Endodermal cell (in vitro differentiated cells): Measurements from ENCODE around the gene SEPTIN10. TPM values are rescaled to one million over a fixed set of nuclear protein-coding genes. Genes with fewer than 3 reads are reported as not detected.

ENCODE experiments used
- DNase-seq: peaks from one replicate; pipeline ENCODE4 v3.0.0-alpha.2; 2017
- H3K27ac ChIP-seq: 2 replicates; pipeline ENCODE4 v1.5.1; 2013; ENCODE audit warnings: mild to moderate bottlenecking, low read depth, low read length, moderate library complexity
- H3K27me3 ChIP-seq: 2 replicates; pipeline ENCODE4 v1.6.1; 2013; ENCODE audit warnings: mild to moderate bottlenecking, low read length, moderate library complexity; ENCODE audit not compliant: insufficient read depth, control insufficient read depth, poor library complexity, severe bottlenecking
- H3K36me3 ChIP-seq: 2 replicates; pipeline ENCODE4 v1.7.0; 2013; ENCODE audit warnings: mild to moderate bottlenecking, low read length, moderate library complexity; ENCODE audit not compliant: control insufficient read depth, insufficient read depth
- H3K4me1 ChIP-seq: one replicate; pipeline ENCODE4 v1.7.0; 2013; ENCODE audit warnings: low read length; ENCODE audit not compliant: control insufficient read depth, insufficient read depth
- H3K4me3 ChIP-seq: 2 replicates; pipeline ENCODE4 v1.5.1; 2013; ENCODE audit warnings: mild to moderate bottlenecking, low read length, moderate library complexity
- H3K9ac ChIP-seq: 2 replicates; pipeline ENCODE4 v1.6.1; 2013; ENCODE audit warnings: mild to moderate bottlenecking, low read length, moderate library complexity; ENCODE audit not compliant: poor library complexity, severe bottlenecking; ENCODE audit errors: extremely low read depth
- H3K9me3 ChIP-seq: 2 replicates; pipeline ENCODE4 v1.6.1; 2013; ENCODE audit warnings: mild to moderate bottlenecking, low read length, moderate library complexity; ENCODE audit not compliant: control insufficient read depth
- H3K27ac Mint-ChIP-seq: 2 replicates; pipeline ENCODE4 v1.8.0; 2020; ENCODE audit warnings: mixed read lengths
- H3K27me3 Mint-ChIP-seq: 2 replicates; pipeline ENCODE4 v1.8.0; 2021; ENCODE audit warnings: mild to moderate bottlenecking, mixed read lengths; ENCODE audit not compliant: insufficient read depth
- H3K36me3 Mint-ChIP-seq: 2 replicates; pipeline ENCODE4 v1.8.0; 2020; ENCODE audit warnings: low read depth, mixed read lengths
- H3K4me1 Mint-ChIP-seq: 2 replicates; pipeline ENCODE4 v1.8.0; 2020; ENCODE audit warnings: mixed read lengths
- H3K4me3 Mint-ChIP-seq: 2 replicates; pipeline ENCODE4 v1.8.0; 2020; ENCODE audit warnings: mild to moderate bottlenecking, moderate library complexity, mixed read lengths
- H3K9me3 Mint-ChIP-seq: 2 replicates; pipeline ENCODE4 v1.8.0; 2020; ENCODE audit warnings: mild to moderate bottlenecking, mixed read lengths
- CTCF ChIP-seq: fragments of 200-600 bp; sonication (generic); conservative IDR thresholded peaks from 2 replicates; pipeline ENCODE4 v1.5.0; 2021; ENCODE audit warnings: antibody characterized with exemption, mild to moderate bottlenecking
- WGBS, 2 experiments: methylation state at CpG; one replicate each; pipeline versions ENCODE4 v1.1.5 to v1.1.7; 2013; ENCODE audit warnings: missing lambda C conversion rate in 2 of 2, mixed read lengths in 1 of 2; ENCODE audit not compliant: insufficient coverage in 1 of 2, insufficient read length in 1 of 2; 5-methylcytosine and 5-hydroxymethylcytosine counted together
- total RNA-seq, 2 donors: library from RNA; stranded (reverse); fragmentation: NEBNext Ultra II Directional in 1 of 2; extraction: Animal tissue kit (Norgen Biotek cat#: 25700) in 1 of 2; gene quantifications; 2 replicates in 1 of 2; 3 replicates in 1 of 2; pipeline ENCODE4 v1.2.1, GENCODE V29; 2021

The SEPTIN10 gene
- total RNA-seq, 2 donors from 2014 or later = 103 to 120 TPM

- no peak for TF ChIP-seq CTCF
- H3K4me1 Mint-ChIP-seq = no peaks in the 10 kb centered on the region
- no peak overlapping the region for H3K4me3 ChIP-seq
- no peaks in the 10 kb centered on the region for H3K36me3 Mint-ChIP-seq
- H3K9ac ChIP-seq = no peak overlapping the region
- no peaks in the 10 kb centered on the region for H3K9me3 ChIP-seq
- H3K9me3 Mint-ChIP-seq = no peaks in the 10 kb centered on the region
- WGBS, 2 experiments = 95 to 100% methylated on average over 4 to 9 of the region's 9 CpGs
- H3K4me1 ChIP-seq = no peaks in the 10 kb centered on the region
- no peaks in the 10 kb centered on the region for H3K27me3 ChIP-seq
- H3K36me3 ChIP-seq = no peaks in the 10 kb centered on the region
- no peak overlapping the region for H3K27ac ChIP-seq
- H3K27ac Mint-ChIP-seq = no peak overlapping the region
- DNase-seq = no peak
- H3K27me3 Mint-ChIP-seq = no peaks in the 10 kb centered on the region
- H3K4me3 Mint-ChIP-seq = no peak overlapping the region
These were observed 24.2 kb upstream of the SEPTIN10 start for GRCh38 chr2:109637749-109638570.

GRCh38 chr2:109636317-109636716 is 22.6 kb upstream of the SEPTIN10 start:
- no peaks in the 10 kb centered on the region for H3K4me1 ChIP-seq
- H3K27me3 Mint-ChIP-seq = no peaks in the 10 kb centered on the region
- H3K4me3 Mint-ChIP-seq = no peak overlapping the region
- no peaks in the 10 kb centered on the region for H3K36me3 Mint-ChIP-seq
- no peaks in the 10 kb centered on the region for H3K9me3 Mint-ChIP-seq
- no peak for DNase-seq
- no peaks in the 10 kb centered on the region for H3K36me3 ChIP-seq
- no peak overlapping the region for H3K4me3 ChIP-seq
- no peaks in the 10 kb centered on the region for H3K9me3 ChIP-seq
- no peak overlapping the region for H3K9ac ChIP-seq
- H3K4me1 Mint-ChIP-seq = no peaks in the 10 kb centered on the region
- 83 to 97% methylated on average over 1 of the region's 1 CpG for WGBS, 2 experiments
- no peak overlapping the region for H3K27ac ChIP-seq
- no peak overlapping the region for H3K27ac Mint-ChIP-seq
- TF ChIP-seq CTCF = no peak
- no peaks in the 10 kb centered on the region for H3K27me3 ChIP-seq

GRCh38 chr2:109635426-109636304 is 21.9 kb upstream of the SEPTIN10 start:
- H3K9me3 Mint-ChIP-seq = no peaks in the 10 kb centered on the region
- H3K27ac Mint-ChIP-seq = no peak overlapping the region
- no peak overlapping the region for H3K4me3 ChIP-seq

More at GRCh38 chr2:109635426-109636304, 21.9 kb upstream of the SEPTIN10 start:
- Mint-ChIP-seq H3K4me3 (no peak overlapping the region), H3K4me1 (no peaks in the 10 kb centered on the region), H3K27me3 (no peaks in the 10 kb centered on the region), H3K36me3 (no peaks in the 10 kb centered on the region)
- Histone ChIP-seq H3K9me3 (no peaks in the 10 kb centered on the region), H3K27me3 (no peaks in the 10 kb centered on the region), H3K27ac (no peak overlapping the region), H3K36me3 (no peaks in the 10 kb centered on the region), H3K9ac (no peak overlapping the region), H3K4me1 (no peaks in the 10 kb centered on the region)
- no peak for DNase-seq
- 89% methylated on average over 11 of the region's 11 CpGs for WGBS, 2 experiments
- no peak for TF ChIP-seq CTCF
